Esophagus muscularis mucosa (tissue), 3 donors: ENCODE measurements around the gene CLASP1.

Experiments used
- EP300 ChIP-seq: sonication (generic); formaldehyde crosslinking; IDR thresholded peaks from one replicate; pipeline ENCODE4 v1.6.1; 2017; ENCODE audit warnings: antibody characterized with exemption
- TF ChIP-seq, protein P1 (sequence below), 3 experiments: fragments of 200-600 bp in 2 of 3; fragments of 450-650 bp in 1 of 3; sonication (generic) in 2 of 3; IDR thresholded peaks; one replicate each; pipeline ENCODE4 v1.5.1; 2017 to 2019; ENCODE audit warnings: antibody characterized with exemption in 3 of 3, mild to moderate bottlenecking in 2 of 3, moderate library complexity in 1 of 3

DNA sequence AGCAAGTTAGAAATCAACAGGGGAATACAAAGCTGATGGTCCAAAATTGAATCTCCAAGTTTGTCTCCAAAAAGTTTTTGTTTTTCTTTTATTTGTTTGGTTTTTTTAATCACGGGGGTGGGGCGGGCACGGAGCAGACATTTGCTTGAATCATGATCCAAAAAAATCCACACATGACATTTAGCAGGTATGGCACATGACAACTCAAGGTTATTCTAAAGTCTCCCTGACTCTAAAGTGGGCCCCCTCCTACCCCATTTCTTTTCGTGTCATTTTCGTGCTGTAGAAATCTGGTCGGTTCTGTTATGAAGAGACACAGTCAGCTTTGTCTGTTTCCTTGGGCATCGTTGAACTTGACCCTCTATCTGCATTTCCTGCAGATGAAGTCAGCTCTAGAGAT, 104.0 kb downstream of the CLASP1 start:
- no peak for TF ChIP-seq EP300
- TF ChIP-seq, protein P1, sequence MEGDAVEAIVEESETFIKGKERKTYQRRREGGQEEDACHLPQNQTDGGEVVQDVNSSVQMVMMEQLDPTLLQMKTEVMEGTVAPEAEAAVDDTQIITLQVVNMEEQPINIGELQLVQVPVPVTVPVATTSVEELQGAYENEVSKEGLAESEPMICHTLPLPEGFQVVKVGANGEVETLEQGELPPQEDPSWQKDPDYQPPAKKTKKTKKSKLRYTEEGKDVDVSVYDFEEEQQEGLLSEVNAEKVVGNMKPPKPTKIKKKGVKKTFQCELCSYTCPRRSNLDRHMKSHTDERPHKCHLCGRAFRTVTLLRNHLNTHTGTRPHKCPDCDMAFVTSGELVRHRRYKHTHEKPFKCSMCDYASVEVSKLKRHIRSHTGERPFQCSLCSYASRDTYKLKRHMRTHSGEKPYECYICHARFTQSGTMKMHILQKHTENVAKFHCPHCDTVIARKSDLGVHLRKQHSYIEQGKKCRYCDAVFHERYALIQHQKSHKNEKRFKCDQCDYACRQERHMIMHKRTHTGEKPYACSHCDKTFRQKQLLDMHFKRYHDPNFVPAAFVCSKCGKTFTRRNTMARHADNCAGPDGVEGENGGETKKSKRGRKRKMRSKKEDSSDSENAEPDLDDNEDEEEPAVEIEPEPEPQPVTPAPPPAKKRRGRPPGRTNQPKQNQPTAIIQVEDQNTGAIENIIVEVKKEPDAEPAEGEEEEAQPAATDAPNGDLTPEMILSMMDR (IDR thresholded peaks at IDR 0.05), result no peak
